Liver (tissue), 9 donors: ENCODE data around the gene HOXA5. TPM values are rescaled to one million over a fixed set of nuclear protein-coding genes. Genes with fewer than 3 reads are reported as not detected.

Source experiments
- DNase-seq: peaks from one replicate; pipeline ENCODE4 v3.0.0-alpha.2; 2017; ENCODE audit warnings: low spot score
- H3K27ac ChIP-seq, 2 donors: one replicate each; pipeline ENCODE4 v1.7.0; 2013; ENCODE audit warnings: inconsistent platforms in 2 of 2, low read length in 2 of 2, control low read depth in 1 of 2, low read depth in 1 of 2, mild to moderate bottlenecking in 1 of 2
- H3K27me3 ChIP-seq, 4 donors: one replicate each; pipeline versions ENCODE4 v1.6.1 to v1.7.0; 2013; ENCODE audit warnings: low read length in 3 of 4, inconsistent platforms in 1 of 4, mild to moderate bottlenecking in 1 of 4, moderate library complexity in 1 of 4; ENCODE audit not compliant: control insufficient read depth in 4 of 4, insufficient read depth in 4 of 4
- H3K36me3 ChIP-seq, 4 donors: one replicate each; pipeline versions ENCODE4 v1.6.1 to v1.7.0; 2013; ENCODE audit warnings: low read length in 3 of 4, mild to moderate bottlenecking in 3 of 4, low read depth in 1 of 4, moderate library complexity in 1 of 4; ENCODE audit not compliant: control insufficient read depth in 4 of 4, insufficient read depth in 3 of 4
- H3K4me1 ChIP-seq, 4 donors: one replicate each; pipeline versions ENCODE4 v1.6.1 to v1.7.0; 2013; ENCODE audit warnings: low read length in 3 of 4, mild to moderate bottlenecking in 3 of 4, moderate library complexity in 1 of 4; ENCODE audit not compliant: control insufficient read depth in 4 of 4, insufficient read depth in 4 of 4
- H3K4me3 ChIP-seq, 3 donors: one replicate each; pipeline versions ENCODE4 v1.6.1 to v1.7.0; 2013; ENCODE audit warnings: low read length in 3 of 3, control low read depth in 1 of 3, low read depth in 1 of 3, mild to moderate bottlenecking in 1 of 3
- H3K9ac ChIP-seq, 2 donors: one replicate each; pipeline ENCODE4 v1.7.0; 2013; ENCODE audit warnings: low read length in 2 of 2, mild to moderate bottlenecking in 2 of 2, moderate library complexity in 2 of 2, control low read depth in 1 of 2, low read depth in 1 of 2
- H3K9me3 ChIP-seq, 4 donors: one replicate each; pipeline versions ENCODE4 v1.6.1 to v1.7.0; 2013; ENCODE audit warnings: low read length in 3 of 4; ENCODE audit not compliant: control insufficient read depth in 4 of 4
- EGR1 ChIP-seq, 2 donors: IDR thresholded peaks; 2 replicates each; pipeline ENCODE4 v1.6.1; 2016 to 2018; ENCODE audit warnings: antibody characterized with exemption in 2 of 2, low read depth in 2 of 2
- FOXA1 ChIP-seq: IDR thresholded peaks from 2 replicates; pipeline ENCODE4 v1.6.1; 2016; ENCODE audit warnings: antibody characterized with exemption
- FOXA2 ChIP-seq: IDR thresholded peaks from 2 replicates; pipeline ENCODE4 v1.6.1; 2016; ENCODE audit warnings: antibody characterized with exemption
- GABPA ChIP-seq, 2 donors: IDR thresholded peaks in 1 of 2; conservative IDR thresholded peaks in 1 of 2; 2 replicates each; pipeline ENCODE4 v1.6.1; 2016; ENCODE audit warnings: antibody characterized with exemption in 2 of 2, mild to moderate bottlenecking in 1 of 2, moderate library complexity in 1 of 2
- HNF4A ChIP-seq, 2 donors: conservative IDR thresholded peaks; 2 replicates each; pipeline ENCODE4 v1.6.1; 2016; ENCODE audit warnings: antibody characterized with exemption in 2 of 2, mild to moderate bottlenecking in 2 of 2
- JUND ChIP-seq, 2 donors: IDR thresholded peaks; 2 replicates each; pipeline ENCODE4 v1.6.1; 2016; ENCODE audit warnings: antibody characterized with exemption in 2 of 2
- NR2F2 ChIP-seq: IDR thresholded peaks from 2 replicates; pipeline ENCODE4 v1.6.1; 2016; ENCODE audit warnings: antibody characterized with exemption
- RAD21 ChIP-seq, 2 donors: IDR thresholded peaks; 2 replicates each; pipeline ENCODE4 v1.6.1; 2016; ENCODE audit warnings: antibody characterized with exemption in 2 of 2, mild to moderate bottlenecking in 2 of 2
- RXRA ChIP-seq, 2 donors: IDR thresholded peaks; 2 replicates each; pipeline ENCODE4 v1.6.1; 2017 to 2018; ENCODE audit warnings: antibody characterized with exemption in 2 of 2, mild to moderate bottlenecking in 1 of 2
- TAF1 ChIP-seq: conservative IDR thresholded peaks from 2 replicates; pipeline ENCODE4 v1.6.1; 2016; ENCODE audit warnings: antibody characterized with exemption, mild to moderate bottlenecking
- YY1 ChIP-seq: IDR thresholded peaks from 2 replicates; pipeline ENCODE4 v1.6.1; 2016; ENCODE audit warnings: antibody characterized with exemption, mild to moderate bottlenecking
- WGBS: extraction: QIAGEN DNeasy Blood & Tissue Kit; methylation state at CpG from one replicate; pipeline ENCODE4 v1.1.7; 2013; 5-methylcytosine and 5-hydroxymethylcytosine counted together
- polyA plus RNA-seq, 2 donors: library from polyadenylated mRNA; stranded (reverse) in 1 of 2; unstranded in 1 of 2; fragments of 200-250 nt in 1 of 2; fragments of >200 nt in 1 of 2; fragmentation: Nextera tagmentation in 1 of 2; extraction: Ambion mirVana in 1 of 2; gene quantifications; one replicate each; pipeline versions ENCODE4 v1.2.1 to v1.2.3, GENCODE V29; 2013 to 2015
- total RNA-seq, 2 donors: library from RNA; depleted of rRNA; stranded (reverse); fragments of >200 nt; gene quantifications; one replicate each; pipeline ENCODE4 v1.2.3, GENCODE V29; 2014
- TF ChIP-seq, protein P1 (sequence below): IDR thresholded peaks from 2 replicates; pipeline ENCODE4 v1.6.1; 2016; ENCODE audit warnings: antibody characterized with exemption
- TF ChIP-seq, protein P2 (sequence below): fragments of 150-350 bp; IDR thresholded peaks from 2 replicates; pipeline ENCODE4 v1.5.1; 2017; ENCODE audit warnings: improper control_type of control experiment, low read depth, low read length; ENCODE audit not compliant: missing input control
- TF ChIP-seq, protein P3 (sequence below): IDR thresholded peaks from 2 replicates; pipeline ENCODE4 v1.6.1; 2016; ENCODE audit warnings: antibody characterized with exemption, mild to moderate bottlenecking
- TF ChIP-seq, protein P4 (sequence below): IDR thresholded peaks from 2 replicates; pipeline ENCODE4 v1.6.1; 2016; ENCODE audit warnings: antibody characterized with exemption
- TF ChIP-seq, protein P5 (sequence below): IDR thresholded peaks from 2 replicates; pipeline ENCODE4 v1.6.1; 2016; ENCODE audit warnings: antibody characterized with exemption
- donor health status: healthy.
- donor health status: healthy.
- donor health status: healthy.
- donor health status: healthy.
- donor health status: healthy.

The HOXA5 gene
- total and polyA plus RNA-seq, 4 donors, result 0.40 to 2.1 (median 0.66) TPM

DNA sequence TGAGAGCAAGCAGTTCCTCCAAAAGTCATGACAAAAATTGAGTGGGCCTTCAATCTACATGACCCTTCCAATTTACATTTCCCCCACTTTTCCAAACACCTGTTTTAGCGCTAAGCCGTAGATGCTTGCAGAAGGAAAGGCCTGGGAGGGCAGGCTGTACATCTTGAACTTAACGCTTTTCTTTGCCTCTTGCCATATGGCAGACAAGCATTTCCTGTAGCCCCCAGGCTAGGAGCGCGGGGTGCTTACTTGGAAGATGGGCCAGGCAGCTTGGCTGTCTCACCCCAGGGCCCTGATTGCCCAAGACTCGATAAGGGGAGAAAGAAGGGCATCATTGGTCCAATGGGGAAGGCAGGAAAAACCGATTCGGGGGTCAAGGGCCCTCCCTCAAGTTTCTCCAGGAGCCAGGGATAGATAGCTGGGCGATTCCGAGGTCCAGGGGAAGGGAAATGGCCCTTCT lies 28.9 kb upstream of the HOXA5 start:
- 8% methylated on average over 10 of the region's 10 CpGs for WGBS
- H3K9ac ChIP-seq, result no peak overlapping the region

More for the DNA sequence above, 28.9 kb upstream of the HOXA5 start:
- TF ChIP-seq GABPA (IDR thresholded peaks at IDR 0.05 in 1 of 2, conservative IDR thresholded peaks at IDR 0.05 in 1 of 2), result no peak
- no peak for TF ChIP-seq EGR1 (IDR thresholded peaks at IDR 0.05; ENCODE audit: low read depth in 2 of 2)
- TF ChIP-seq JUND (IDR thresholded peaks at IDR 0.05), result no peak
- TF ChIP-seq YY1, result no peak
- TF ChIP-seq, protein P1, sequence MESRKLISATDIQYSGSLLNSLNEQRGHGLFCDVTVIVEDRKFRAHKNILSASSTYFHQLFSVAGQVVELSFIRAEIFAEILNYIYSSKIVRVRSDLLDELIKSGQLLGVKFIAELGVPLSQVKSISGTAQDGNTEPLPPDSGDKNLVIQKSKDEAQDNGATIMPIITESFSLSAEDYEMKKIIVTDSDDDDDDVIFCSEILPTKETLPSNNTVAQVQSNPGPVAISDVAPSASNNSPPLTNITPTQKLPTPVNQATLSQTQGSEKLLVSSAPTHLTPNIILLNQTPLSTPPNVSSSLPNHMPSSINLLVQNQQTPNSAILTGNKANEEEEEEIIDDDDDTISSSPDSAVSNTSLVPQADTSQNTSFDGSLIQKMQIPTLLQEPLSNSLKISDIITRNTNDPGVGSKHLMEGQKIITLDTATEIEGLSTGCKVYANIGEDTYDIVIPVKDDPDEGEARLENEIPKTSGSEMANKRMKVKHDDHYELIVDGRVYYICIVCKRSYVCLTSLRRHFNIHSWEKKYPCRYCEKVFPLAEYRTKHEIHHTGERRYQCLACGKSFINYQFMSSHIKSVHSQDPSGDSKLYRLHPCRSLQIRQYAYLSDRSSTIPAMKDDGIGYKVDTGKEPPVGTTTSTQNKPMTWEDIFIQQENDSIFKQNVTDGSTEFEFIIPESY, result no peak
- TF ChIP-seq, protein P2, sequence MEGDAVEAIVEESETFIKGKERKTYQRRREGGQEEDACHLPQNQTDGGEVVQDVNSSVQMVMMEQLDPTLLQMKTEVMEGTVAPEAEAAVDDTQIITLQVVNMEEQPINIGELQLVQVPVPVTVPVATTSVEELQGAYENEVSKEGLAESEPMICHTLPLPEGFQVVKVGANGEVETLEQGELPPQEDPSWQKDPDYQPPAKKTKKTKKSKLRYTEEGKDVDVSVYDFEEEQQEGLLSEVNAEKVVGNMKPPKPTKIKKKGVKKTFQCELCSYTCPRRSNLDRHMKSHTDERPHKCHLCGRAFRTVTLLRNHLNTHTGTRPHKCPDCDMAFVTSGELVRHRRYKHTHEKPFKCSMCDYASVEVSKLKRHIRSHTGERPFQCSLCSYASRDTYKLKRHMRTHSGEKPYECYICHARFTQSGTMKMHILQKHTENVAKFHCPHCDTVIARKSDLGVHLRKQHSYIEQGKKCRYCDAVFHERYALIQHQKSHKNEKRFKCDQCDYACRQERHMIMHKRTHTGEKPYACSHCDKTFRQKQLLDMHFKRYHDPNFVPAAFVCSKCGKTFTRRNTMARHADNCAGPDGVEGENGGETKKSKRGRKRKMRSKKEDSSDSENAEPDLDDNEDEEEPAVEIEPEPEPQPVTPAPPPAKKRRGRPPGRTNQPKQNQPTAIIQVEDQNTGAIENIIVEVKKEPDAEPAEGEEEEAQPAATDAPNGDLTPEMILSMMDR, result no peak
- no peak for TF ChIP-seq RAD21 (IDR thresholded peaks at IDR 0.05)
- TF ChIP-seq, protein P3, sequence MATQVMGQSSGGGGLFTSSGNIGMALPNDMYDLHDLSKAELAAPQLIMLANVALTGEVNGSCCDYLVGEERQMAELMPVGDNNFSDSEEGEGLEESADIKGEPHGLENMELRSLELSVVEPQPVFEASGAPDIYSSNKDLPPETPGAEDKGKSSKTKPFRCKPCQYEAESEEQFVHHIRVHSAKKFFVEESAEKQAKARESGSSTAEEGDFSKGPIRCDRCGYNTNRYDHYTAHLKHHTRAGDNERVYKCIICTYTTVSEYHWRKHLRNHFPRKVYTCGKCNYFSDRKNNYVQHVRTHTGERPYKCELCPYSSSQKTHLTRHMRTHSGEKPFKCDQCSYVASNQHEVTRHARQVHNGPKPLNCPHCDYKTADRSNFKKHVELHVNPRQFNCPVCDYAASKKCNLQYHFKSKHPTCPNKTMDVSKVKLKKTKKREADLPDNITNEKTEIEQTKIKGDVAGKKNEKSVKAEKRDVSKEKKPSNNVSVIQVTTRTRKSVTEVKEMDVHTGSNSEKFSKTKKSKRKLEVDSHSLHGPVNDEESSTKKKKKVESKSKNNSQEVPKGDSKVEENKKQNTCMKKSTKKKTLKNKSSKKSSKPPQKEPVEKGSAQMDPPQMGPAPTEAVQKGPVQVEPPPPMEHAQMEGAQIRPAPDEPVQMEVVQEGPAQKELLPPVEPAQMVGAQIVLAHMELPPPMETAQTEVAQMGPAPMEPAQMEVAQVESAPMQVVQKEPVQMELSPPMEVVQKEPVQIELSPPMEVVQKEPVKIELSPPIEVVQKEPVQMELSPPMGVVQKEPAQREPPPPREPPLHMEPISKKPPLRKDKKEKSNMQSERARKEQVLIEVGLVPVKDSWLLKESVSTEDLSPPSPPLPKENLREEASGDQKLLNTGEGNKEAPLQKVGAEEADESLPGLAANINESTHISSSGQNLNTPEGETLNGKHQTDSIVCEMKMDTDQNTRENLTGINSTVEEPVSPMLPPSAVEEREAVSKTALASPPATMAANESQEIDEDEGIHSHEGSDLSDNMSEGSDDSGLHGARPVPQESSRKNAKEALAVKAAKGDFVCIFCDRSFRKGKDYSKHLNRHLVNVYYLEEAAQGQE, result no peak
- no peak for TF ChIP-seq RXRA (IDR thresholded peaks at IDR 0.05)
- TF ChIP-seq NR2F2, result no peak
- TF ChIP-seq FOXA1, result no peak
- no peak for TF ChIP-seq FOXA2
- TF ChIP-seq, protein P4, sequence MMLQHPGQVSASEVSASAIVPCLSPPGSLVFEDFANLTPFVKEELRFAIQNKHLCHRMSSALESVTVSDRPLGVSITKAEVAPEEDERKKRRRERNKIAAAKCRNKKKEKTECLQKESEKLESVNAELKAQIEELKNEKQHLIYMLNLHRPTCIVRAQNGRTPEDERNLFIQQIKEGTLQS, result no peak
- TF ChIP-seq, protein P5, sequence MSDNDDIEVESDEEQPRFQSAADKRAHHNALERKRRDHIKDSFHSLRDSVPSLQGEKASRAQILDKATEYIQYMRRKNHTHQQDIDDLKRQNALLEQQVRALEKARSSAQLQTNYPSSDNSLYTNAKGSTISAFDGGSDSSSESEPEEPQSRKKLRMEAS, result no peak
- TF ChIP-seq HNF4A (conservative IDR thresholded peaks at IDR 0.05), result no peak
- no peak for TF ChIP-seq TAF1
- Histone ChIP-seq H3K27ac (no peak overlapping the region), H3K36me3 (no peaks in the 10 kb centered on the region), H3K4me1 (peaks cover 9 to 15% (median 12%) of the 10 kb centered on the region in 4 donors), H3K9me3 (peaks cover 0 to 2% (median under 1%) of the 10 kb centered on the region in 4 donors), H3K4me3 (no peak overlapping the region), H3K27me3 (peaks cover 12 to 64% (median 32%) of the 10 kb centered on the region in 4 donors)
- no peak for DNase-seq
